HEK293T (cell line): ENCODE results near the gene SLC4A1.

Source experiments
- ARNT ChIP-seq: fragments of 450-650 bp; IDR thresholded peaks from 2 replicates; pipeline ENCODE4 v1.6.1; 2017; ENCODE audit warnings: mild to moderate bottlenecking
- BHLHE40 ChIP-seq: fragments of 450-650 bp; IDR thresholded peaks from 2 replicates; pipeline ENCODE4 v1.6.1; 2016; ENCODE audit warnings: mild to moderate bottlenecking, moderate library complexity, borderline replicate concordance
- CTBP1 ChIP-seq: fragments of 450-650 bp; IDR thresholded peaks from 2 replicates; pipeline ENCODE4 v1.6.1; 2016; ENCODE audit warnings: borderline replicate concordance
- ELF4 ChIP-seq: fragments of 450-650 bp; IDR thresholded peaks from 2 replicates; pipeline ENCODE4 v1.6.1; 2017; ENCODE audit warnings: antibody characterized with exemption
- FOXA1 ChIP-seq: fragments of 450-650 bp; IDR thresholded peaks from 2 replicates; pipeline ENCODE4 v1.6.1; 2016; ENCODE audit warnings: mild to moderate bottlenecking
- FOXK2 ChIP-seq: fragments of 450-650 bp; IDR thresholded peaks from 2 replicates; pipeline ENCODE4 v1.6.1; 2016; ENCODE audit warnings: mild to moderate bottlenecking
- HDGF ChIP-seq: fragments of 450-650 bp; IDR thresholded peaks from 2 replicates; pipeline ENCODE4 v1.6.1; 2017; ENCODE audit warnings: antibody characterized with exemption, borderline replicate concordance
- L3MBTL2 ChIP-seq: fragments of 450-650 bp; conservative IDR thresholded peaks from 2 replicates; pipeline ENCODE4 v1.6.1; 2016; ENCODE audit warnings: mild to moderate bottlenecking
- LEF1 ChIP-seq: fragments of 450-650 bp; IDR thresholded peaks from 2 replicates; pipeline ENCODE4 v1.6.1; 2017; ENCODE audit warnings: mild to moderate bottlenecking, borderline replicate concordance
- NFRKB ChIP-seq: fragments of 450-650 bp; IDR thresholded peaks from 2 replicates; pipeline ENCODE4 v1.6.1; 2016; ENCODE audit warnings: mild to moderate bottlenecking, moderate library complexity
- PKNOX1 ChIP-seq: fragments of 450-650 bp; IDR thresholded peaks from 2 replicates; pipeline ENCODE4 v1.6.1; 2016
- SP1 ChIP-seq: fragments of 450-650 bp; IDR thresholded peaks from 2 replicates; pipeline ENCODE4 v1.6.1; 2017
- SUZ12 ChIP-seq: fragments of 450-650 bp; IDR thresholded peaks from 2 replicates; pipeline ENCODE4 v1.6.1; 2016; ENCODE audit warnings: mild to moderate bottlenecking
- TARDBP ChIP-seq: fragments of 450-650 bp; IDR thresholded peaks from 2 replicates; pipeline ENCODE4 v1.6.1; 2016

- TF ChIP-seq NFRKB (no peak), CTBP1 (no peak), HDGF (no peak), FOXK2 (no peak), LEF1 (no peak), TARDBP (no peak), SUZ12 (no peak), SP1 (no peak), BHLHE40 (no peak), ARNT (no peak), ELF4 (no peak), FOXA1 (no peak), L3MBTL2 (no peak), PKNOX1 (no peak)
These were observed 11.4 kb upstream of the SLC4A1 start for GRCh38 chr17:44279346-44279665.
